ENCODE data around the gene NR2C2.
A peak's percentile ranks its signal among the peaks of the same experiment; 100 is the strongest.

The NR2C2 gene

GRCh38 chr3:15097891-15098290 lies 150.5 kb downstream of the NR2C2 start:
- no peak overlapping the region for H2BK15ac ChIP-seq (ENCODE audit: low read length)
- H2AFZ ChIP-seq (ENCODE audit: low read length), result no peak overlapping the region
- H3K23ac ChIP-seq (ENCODE audit: low read depth, low read length, poor library complexity), result no peak overlapping the region
- DNase-seq (ENCODE audit: low spot score), result no peak
- no peaks in the 10 kb centered on the region for H3K79me1 ChIP-seq (ENCODE audit: low read depth, low read length)
- peak overlapping the region; percentile 29 for H3K4me2 ChIP-seq (ENCODE audit: insufficient read depth, low read length, poor library complexity, severe bottlenecking)
- no peaks in the 10 kb centered on the region for H3K9me3 ChIP-seq (replicated peaks in 1 of 2; ENCODE audit: control insufficient read depth in 2 of 2, insufficient read depth in 1 of 2, low read depth in 1 of 2, low read length in 2 of 2)
- no peak overlapping the region for H4K8ac ChIP-seq (ENCODE audit: low read depth, low read length)
- H3K4me3 ChIP-seq (ENCODE audit: low read length in 2 of 2), result peak overlapping the region; percentile 46 to 90
- WGBS, 2 donors (ENCODE audit: extremely low coverage in 2 of 2, insufficient read length in 2 of 2, insufficient replicate concordance in 1 of 2), result no CpG with 5 or more reads among the region's 6 CpGs
- H2BK12ac ChIP-seq (ENCODE audit: low read length), result no peak overlapping the region
- H2AK5ac ChIP-seq (ENCODE audit: low read depth, low read length), result no peak overlapping the region
- peaks cover 9 to 41% of the 10 kb centered on the region in 2 donors for H3K36me3 ChIP-seq (replicated peaks in 1 of 2; ENCODE audit: control insufficient read depth in 2 of 2, insufficient read depth in 2 of 2, low read length in 2 of 2)
- H4K91ac ChIP-seq (ENCODE audit: low read depth, low read length, poor library complexity), result no peak overlapping the region
- H2BK120ac ChIP-seq (ENCODE audit: low read depth, low read length), result no peak overlapping the region
- peaks cover 0 to 10% of the 10 kb centered on the region in 2 donors for H3K4me1 ChIP-seq (ENCODE audit: control insufficient read depth in 2 of 2, insufficient read depth in 1 of 2, low read depth in 1 of 2, low read length in 2 of 2)
- H2BK5ac ChIP-seq (ENCODE audit: low read length), result no peak overlapping the region
- H3K18ac ChIP-seq (ENCODE audit: low read length), result no peak overlapping the region
- H3K9ac ChIP-seq (ENCODE audit: low read depth, low read length, poor library complexity), result no peak overlapping the region
- H3K27me3 ChIP-seq (ENCODE audit: control insufficient read depth in 3 of 3, insufficient read depth in 3 of 3, low read depth in 1 of 3, low read length in 3 of 3), result peaks cover 0 to 9% (median 0%) of the 10 kb centered on the region in 3 experiments
- no peak overlapping the region for H3K14ac ChIP-seq (ENCODE audit: low read length)
- H3K4ac ChIP-seq (ENCODE audit: low read length), result no peak overlapping the region
- no peak overlapping the region for H3K27ac ChIP-seq (replicated peaks; ENCODE audit: low read length)
